GM23248 (cell line): Measurements from ENCODE around the gene TUBA4A.

ENCODE experiments used
- EZH2 ChIP-seq: fragments of 200-600 bp; sonication (generic); IDR thresholded peaks from 2 replicates; pipeline ENCODE4 v1.6.1; 2018; ENCODE audit warnings: antibody characterized with exemption, mild to moderate bottlenecking; ENCODE audit not compliant: insufficient read depth, poor library complexity, severe bottlenecking
- EZH2phosphoT487 ChIP-seq: fragments of 200-600 bp; sonication (generic); IDR thresholded peaks from 2 replicates; pipeline ENCODE4 v1.6.1; 2018; ENCODE audit warnings: antibody characterized with exemption, moderate library complexity, mild to moderate bottlenecking, low read depth; ENCODE audit not compliant: insufficient read depth

DNA sequence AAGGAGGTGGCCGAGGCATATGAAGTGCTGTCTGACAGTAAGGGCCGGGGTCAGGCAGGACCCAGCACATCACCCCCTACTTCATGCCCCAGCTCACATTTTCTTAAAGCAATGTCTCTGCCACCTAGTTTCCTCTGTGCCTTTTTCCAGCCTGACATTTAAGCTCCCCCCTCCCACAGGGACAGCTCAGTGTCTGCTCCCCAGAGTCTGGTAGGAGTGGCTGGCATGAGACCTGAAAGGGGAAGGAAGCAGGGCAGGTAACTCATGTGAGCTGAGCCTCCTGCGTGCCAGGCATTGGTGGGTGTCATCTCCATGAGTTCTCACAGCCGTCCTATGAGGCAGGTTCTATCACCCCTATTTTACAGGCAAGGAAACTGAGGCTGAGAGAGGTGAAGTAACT lies 26.9 kb upstream of the TUBA4A start:
- TF ChIP-seq EZH2phosphoT487 (no peak), EZH2 (no peak)
